ENCODE data around the gene USP13. TPM values are rescaled to one million over a fixed set of nuclear protein-coding genes. Genes with fewer than 3 reads are reported as not detected.

The USP13 gene
- total RNA-seq = 9.8 and 16.1 TPM in 2 replicates

GRCh38 chr3:179652447-179653095, at the start of gene USP13:
Gene USP13 (plus strand): TSS chr3:179653040. CDS start chr3:179653226, 186 bp downstream.

GRCh38 chr3:179604321-179605078, 48.3 kb upstream of the USP13 start, which contains the start of the genes MRPL47 and NDUFB5:
Gene MRPL47 (minus strand): TSS chr3:179604638. CDS start chr3:179604624, 14 bp downstream.
Gene NDUFB5 (plus strand): TSS chr3:179604794. CDS start chr3:179604816, 22 bp downstream.

Other genes with a start within 250 kb of the USP13 start
- 69.8 and 90.7 TPM in 2 replicates for gene GNB4, start 201.6 kb upstream of the USP13 start, total RNA-seq
- 42.8 and 57.3 TPM in 2 replicates for gene ACTL6A, start 90.1 kb upstream of the USP13 start, total RNA-seq
- gene MRPL47, start 48.4 kb upstream of the USP13 start, total RNA-seq = 29.1 and 30.5 TPM in 2 replicates
- gene NDUFB5, start 48.2 kb upstream of the USP13 start, total RNA-seq = 81.2 and 147 TPM in 2 replicates

Data from smooth muscle cell of the umbilical artery (primary cell).